Chondrocyte (in vitro differentiated cells): ENCODE data around the gene CDH24. TPM values are rescaled to one million over a fixed set of nuclear protein-coding genes. Genes with fewer than 3 reads are reported as not detected.
A peak's percentile ranks its signal among the peaks of the same experiment; 100 is the strongest.

Experiments used
- DNase-seq: peaks from one replicate; pipeline ENCODE4 v3.0.0; 2021; ENCODE audit warnings: mixed read lengths, low spot score
- H3K27ac Mint-ChIP-seq: one replicate; pipeline ENCODE4 v1.8.0; 2021; ENCODE audit warnings: mild to moderate bottlenecking, moderate library complexity, mixed read lengths; ENCODE audit not compliant: unreplicated experiment
- H3K27me3 Mint-ChIP-seq: 2 replicates; pipeline ENCODE4 v1.8.0; 2021; ENCODE audit warnings: low read depth, mixed read lengths
- H3K36me3 Mint-ChIP-seq: 2 replicates; pipeline ENCODE4 v1.8.0; 2021; ENCODE audit warnings: low read depth, mixed read lengths
- H3K4me1 Mint-ChIP-seq: 2 replicates; pipeline ENCODE4 v1.8.0; 2021; ENCODE audit warnings: low read depth, mild to moderate bottlenecking, mixed read lengths
- H3K4me3 Mint-ChIP-seq: one replicate; pipeline ENCODE4 v1.8.0; 2021; ENCODE audit warnings: mild to moderate bottlenecking, moderate library complexity, mixed read lengths; ENCODE audit not compliant: unreplicated experiment
- H3K9me3 Mint-ChIP-seq: 2 replicates; pipeline ENCODE4 v1.8.0; 2021; ENCODE audit warnings: low read depth, mixed read lengths
- CTCF ChIP-seq: fragments of 200-600 bp; sonication (generic); IDR thresholded peaks from 2 replicates; pipeline ENCODE4 v1.5.0; 2021; ENCODE audit warnings: antibody characterized with exemption, mild to moderate bottlenecking, moderate library complexity
- total RNA-seq: library from RNA; stranded (reverse); gene quantifications from 3 replicates; pipeline ENCODE4 v1.2.1, GENCODE V29; 2021

Gene CDH24
- total RNA-seq, 1 donor from 2014 or later, result 10.2 TPM

GRCh38 chr14:23041729-23042128 is 15.6 kb downstream of the CDH24 start:
- no peak overlapping the region for H3K4me3 Mint-ChIP-seq
- DNase-seq, result no peak
- H3K36me3 Mint-ChIP-seq, result no peaks in the 10 kb centered on the region
- no peak for TF ChIP-seq CTCF
- H3K4me1 Mint-ChIP-seq, result no peaks in the 10 kb centered on the region
- H3K27me3 Mint-ChIP-seq, result no peaks in the 10 kb centered on the region
- no peaks in the 10 kb centered on the region for H3K9me3 Mint-ChIP-seq
- H3K27ac Mint-ChIP-seq, result no peak overlapping the region

GRCh38 chr14:23040100-23040499 is 17.2 kb downstream of the CDH24 start:
- Mint-ChIP-seq H3K9me3 (no peaks in the 10 kb centered on the region), H3K4me3 (no peak overlapping the region), H3K36me3 (no peaks in the 10 kb centered on the region), H3K4me1 (peaks cover 8% of the 10 kb centered on the region), H3K27me3 (no peaks in the 10 kb centered on the region), H3K27ac (no peak overlapping the region)
- TF ChIP-seq CTCF, result no peak
- DNase-seq, result no peak

- Mint-ChIP-seq H3K4me1 (peaks cover 30% of the 10 kb centered on the region), H3K9me3 (no peaks in the 10 kb centered on the region), H3K4me3 (peak overlapping the region; percentile 94), H3K27me3 (no peaks in the 10 kb centered on the region), H3K36me3 (peaks cover 13% of the 10 kb centered on the region), H3K27ac (peak overlapping the region; percentile 96)
- TF ChIP-seq CTCF, result no peak
- no peak for DNase-seq
These were observed 21.8 kb downstream of the CDH24 start for GRCh38 chr14:23035303-23036144.

- peak; percentile 31 for TF ChIP-seq CTCF
- H3K4me3 Mint-ChIP-seq, result peak within 1 kb of the TSS; percentile 94
- no peaks in the 10 kb centered on the region for H3K27me3 Mint-ChIP-seq
- no peaks in the 10 kb centered on the region for H3K9me3 Mint-ChIP-seq
- no peak for DNase-seq
- H3K36me3 Mint-ChIP-seq, result peaks cover 13% of the 10 kb centered on the region
- peak within 1 kb of the TSS; percentile 96 for H3K27ac Mint-ChIP-seq
- peaks cover 30% of the 10 kb centered on the region for H3K4me1 Mint-ChIP-seq
These were observed 22.6 kb downstream of the CDH24 start, which contains the start of gene PSMB5 for GRCh38 chr14:23034498-23035302. PSMB5 (minus strand) TSS chr14:23034900; CDS start chr14:23034881, 19 bp downstream.

- no peak for DNase-seq
- no peaks in the 10 kb centered on the region for H3K27me3 Mint-ChIP-seq
- no peaks in the 10 kb centered on the region for H3K9me3 Mint-ChIP-seq
- peak overlapping the region; percentile 94 for H3K4me3 Mint-ChIP-seq
- H3K27ac Mint-ChIP-seq, result peak overlapping the region; percentile 96
- peaks cover 16% of the 10 kb centered on the region for H3K36me3 Mint-ChIP-seq
- no peak for TF ChIP-seq CTCF
- H3K4me1 Mint-ChIP-seq, result peaks cover 35% of the 10 kb centered on the region
These were observed 23.4 kb downstream of the CDH24 start for GRCh38 chr14:23033801-23034497.
